SU-DHL-6 (cell line): ENCODE results near the gene DUSP12.

Experiments
- H2AFZ ChIP-seq: fragments of 200-600 bp; sonication (generic); 2 replicates; pipeline ENCODE4 v1.6.1; 2014; ENCODE audit warnings: low read depth, mild to moderate bottlenecking, moderate library complexity, mixed read lengths, antibody characterized with exemption, low read length; ENCODE audit not compliant: severe bottlenecking
- H3F3A ChIP-seq: fragments of 200-600 bp; shearing (Covaris generic); 2 replicates; pipeline ENCODE4 v1.6.0; 2016; ENCODE audit warnings: antibody characterized with exemption, mild to moderate bottlenecking; ENCODE audit not compliant: insufficient read depth
- H3K27ac ChIP-seq: fragments of 200-600 bp; sonication (generic); 2 replicates; pipeline ENCODE4 v1.5.1; 2016; ENCODE audit warnings: low read depth, mild to moderate bottlenecking, low read length, moderate library complexity, mixed read lengths
- H3K27me3 ChIP-seq: fragments of 200-600 bp; sonication (generic), shearing (Covaris generic); 2 replicates; pipeline ENCODE4 v1.6.0; 2014; ENCODE audit warnings: mild to moderate bottlenecking, low read length
- H3K36me3 ChIP-seq: fragments of 200-600 bp; sonication (generic); 2 replicates; pipeline ENCODE4 v1.6.1; 2014; ENCODE audit warnings: mild to moderate bottlenecking, low read length, mixed read lengths
- H3K4me2 ChIP-seq: fragments of 300-600, 200-600 bp; shearing (Covaris generic), sonication (generic); 2 replicates; pipeline ENCODE4 v1.6.0; 2014; ENCODE audit warnings: low read length, low read depth, mild to moderate bottlenecking; ENCODE audit not compliant: poor library complexity, severe bottlenecking
- H3K4me3 ChIP-seq: fragments of 200-600 bp; sonication (generic); 2 replicates; pipeline ENCODE4 v1.5.1; 2014; ENCODE audit warnings: antibody characterized with exemption, low read length, mild to moderate bottlenecking, mixed read lengths; ENCODE audit not compliant: insufficient read depth, poor library complexity, severe bottlenecking
- H3K79me2 ChIP-seq: fragments of 200-600 bp; sonication (generic); 2 replicates; pipeline ENCODE4 v1.6.1; 2014; ENCODE audit warnings: mild to moderate bottlenecking, low read length, moderate library complexity; ENCODE audit not compliant: insufficient read depth
- H3K9ac ChIP-seq: fragments of 200-600 bp; sonication (generic); 2 replicates; pipeline ENCODE4 v1.7.0; 2014; ENCODE audit warnings: mild to moderate bottlenecking, low read length
- H3K9me2 ChIP-seq: fragments of 200-600 bp; sonication (generic); replicated peaks from 2 replicates; pipeline ENCODE4 v1.6.1; 2014; ENCODE audit warnings: low read length; ENCODE audit not compliant: insufficient read depth
- H3K9me3 ChIP-seq: fragments of 200-600 bp; sonication (generic); 2 replicates; pipeline ENCODE4 v1.6.1; 2014; ENCODE audit warnings: low read length, mixed read lengths; ENCODE audit not compliant: insufficient read depth
- H4K20me1 ChIP-seq: fragments of 200-600 bp; sonication (generic); 2 replicates; pipeline ENCODE4 v1.6.1; 2014; ENCODE audit warnings: low read depth, mild to moderate bottlenecking, antibody characterized with exemption, low read length, moderate library complexity, mixed read lengths
- EZH2phosphoT487 ChIP-seq: fragments of 200-600 bp; sonication (generic), shearing (Covaris generic); conservative IDR thresholded peaks from 2 replicates; pipeline ENCODE4 v1.6.1; 2018; ENCODE audit warnings: mild to moderate bottlenecking, antibody characterized with exemption, low read length, moderate library complexity, mixed read lengths
- TF ChIP-seq, protein P1 (sequence below): fragments of 200-600 bp; sonication (generic); IDR thresholded peaks from one replicate; pipeline ENCODE4 v1.5.1; 2017; ENCODE audit warnings: antibody characterized with exemption, mild to moderate bottlenecking, low read length, moderate library complexity; ENCODE audit not compliant: insufficient read depth, poor library complexity, severe bottlenecking

DUSP12 gene

DNA sequence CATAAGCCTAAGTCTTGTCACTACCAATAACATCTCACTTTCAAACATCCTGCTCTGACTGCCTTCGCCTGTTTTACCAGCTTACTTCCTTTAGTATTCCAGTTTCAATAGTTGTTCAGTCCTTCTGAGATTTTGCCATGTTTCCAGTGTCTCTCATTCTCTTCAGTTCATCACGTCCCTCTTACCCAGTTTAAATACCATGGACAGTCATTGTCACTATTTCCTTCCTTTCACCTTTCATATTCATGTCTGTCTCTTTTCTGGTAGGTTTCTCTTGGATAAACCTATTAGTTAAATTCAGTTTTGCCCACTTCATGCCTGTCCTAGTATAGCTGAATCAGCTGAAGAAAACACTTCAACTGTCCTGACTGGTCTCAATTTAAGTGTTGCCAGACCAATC lies 22.4 kb downstream of the DUSP12 start:
- Histone ChIP-seq H3K27ac (no peak overlapping the region), H3K9me3 (no peaks in the 10 kb centered on the region), H4K20me1 (no peaks in the 10 kb centered on the region; the same call in 1 of the 2 replicates), H3K4me2 (no peak overlapping the region), H2AFZ (no peak overlapping the region), H3K4me3 (no peak overlapping the region), H3K27me3 (no peaks in the 10 kb centered on the region), H3F3A (no peaks in the 10 kb centered on the region), H3K9ac (no peak overlapping the region), H3K36me3 (no peaks in the 10 kb centered on the region), H3K9me2 (no peaks in the 10 kb centered on the region), H3K79me2 (peaks cover 96% of the 10 kb centered on the region)
- TF ChIP-seq, protein P1, sequence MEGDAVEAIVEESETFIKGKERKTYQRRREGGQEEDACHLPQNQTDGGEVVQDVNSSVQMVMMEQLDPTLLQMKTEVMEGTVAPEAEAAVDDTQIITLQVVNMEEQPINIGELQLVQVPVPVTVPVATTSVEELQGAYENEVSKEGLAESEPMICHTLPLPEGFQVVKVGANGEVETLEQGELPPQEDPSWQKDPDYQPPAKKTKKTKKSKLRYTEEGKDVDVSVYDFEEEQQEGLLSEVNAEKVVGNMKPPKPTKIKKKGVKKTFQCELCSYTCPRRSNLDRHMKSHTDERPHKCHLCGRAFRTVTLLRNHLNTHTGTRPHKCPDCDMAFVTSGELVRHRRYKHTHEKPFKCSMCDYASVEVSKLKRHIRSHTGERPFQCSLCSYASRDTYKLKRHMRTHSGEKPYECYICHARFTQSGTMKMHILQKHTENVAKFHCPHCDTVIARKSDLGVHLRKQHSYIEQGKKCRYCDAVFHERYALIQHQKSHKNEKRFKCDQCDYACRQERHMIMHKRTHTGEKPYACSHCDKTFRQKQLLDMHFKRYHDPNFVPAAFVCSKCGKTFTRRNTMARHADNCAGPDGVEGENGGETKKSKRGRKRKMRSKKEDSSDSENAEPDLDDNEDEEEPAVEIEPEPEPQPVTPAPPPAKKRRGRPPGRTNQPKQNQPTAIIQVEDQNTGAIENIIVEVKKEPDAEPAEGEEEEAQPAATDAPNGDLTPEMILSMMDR, result no peak

DNA sequence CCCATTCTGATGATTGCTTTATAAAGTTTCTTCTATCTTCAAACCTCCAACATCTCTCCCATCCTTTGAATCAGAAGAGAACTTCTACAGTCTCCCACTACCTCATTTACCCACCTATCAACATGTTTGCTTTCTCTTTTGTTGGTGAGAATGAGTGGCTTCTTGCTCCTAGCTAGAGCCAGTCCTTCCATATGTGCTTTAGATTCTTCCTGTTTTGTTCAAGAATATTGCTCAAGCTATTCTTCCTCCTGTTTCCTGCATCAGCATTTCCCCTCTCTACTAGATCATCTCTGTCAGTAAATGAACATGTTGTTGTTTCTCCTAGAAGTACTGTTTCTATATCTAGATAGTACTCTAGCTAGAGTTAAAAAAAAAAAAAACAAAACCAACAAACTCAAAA lies 22.8 kb downstream of the DUSP12 start:
- H2AFZ ChIP-seq, result no peak overlapping the region
- peaks cover 92% of the 10 kb centered on the region for H3K79me2 ChIP-seq
- H3K4me2 ChIP-seq, result no peak overlapping the region
- H3K9me2 ChIP-seq, result no peaks in the 10 kb centered on the region
- no peak overlapping the region for H3K9ac ChIP-seq
- no peaks in the 10 kb centered on the region for H3F3A ChIP-seq
- H3K27ac ChIP-seq, result no peak overlapping the region
- H3K36me3 ChIP-seq, result no peaks in the 10 kb centered on the region
- H3K4me3 ChIP-seq, result no peak overlapping the region
- no peaks in the 10 kb centered on the region; the same call in 1 of the 2 replicates for H4K20me1 ChIP-seq
- H3K27me3 ChIP-seq, result no peaks in the 10 kb centered on the region
- no peaks in the 10 kb centered on the region for H3K9me3 ChIP-seq
- TF ChIP-seq EZH2phosphoT487, result no peak
- TF ChIP-seq, protein P1, result no peak

DNA sequence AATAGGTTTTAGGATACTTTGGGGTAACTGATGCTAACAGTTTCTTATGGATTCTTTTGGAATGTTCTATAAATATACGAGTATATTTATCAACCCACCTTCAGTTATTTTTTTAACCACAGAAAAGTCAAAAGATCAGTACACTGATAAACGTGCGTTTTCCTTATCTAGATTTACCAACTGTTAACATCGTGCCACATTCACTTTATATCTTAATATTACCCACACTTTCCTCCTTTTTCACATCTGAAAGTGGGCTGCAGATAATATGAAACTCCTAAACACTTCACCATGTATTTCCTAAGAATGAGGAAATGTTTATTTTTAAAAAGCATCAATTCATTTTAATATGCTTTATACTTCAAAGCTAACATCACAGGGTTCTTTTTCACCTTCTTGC lies 24.2 kb downstream of the DUSP12 start:
- no peak overlapping the region for H3K4me2 ChIP-seq
- H3K27me3 ChIP-seq, result no peaks in the 10 kb centered on the region
- H4K20me1 ChIP-seq, result no peaks in the 10 kb centered on the region; the same call in 1 of the 2 replicates
- peaks cover 82% of the 10 kb centered on the region for H3K79me2 ChIP-seq
- H3K9me2 ChIP-seq, result no peaks in the 10 kb centered on the region
- no peak for TF ChIP-seq EZH2phosphoT487
- TF ChIP-seq, protein P1, result no peak
- no peaks in the 10 kb centered on the region for H3F3A ChIP-seq
- no peak overlapping the region for H2AFZ ChIP-seq
- no peaks in the 10 kb centered on the region for H3K36me3 ChIP-seq
- no peak overlapping the region for H3K27ac ChIP-seq
- H3K9me3 ChIP-seq, result no peaks in the 10 kb centered on the region
- H3K9ac ChIP-seq, result no peak overlapping the region
- no peak overlapping the region for H3K4me3 ChIP-seq

DNA sequence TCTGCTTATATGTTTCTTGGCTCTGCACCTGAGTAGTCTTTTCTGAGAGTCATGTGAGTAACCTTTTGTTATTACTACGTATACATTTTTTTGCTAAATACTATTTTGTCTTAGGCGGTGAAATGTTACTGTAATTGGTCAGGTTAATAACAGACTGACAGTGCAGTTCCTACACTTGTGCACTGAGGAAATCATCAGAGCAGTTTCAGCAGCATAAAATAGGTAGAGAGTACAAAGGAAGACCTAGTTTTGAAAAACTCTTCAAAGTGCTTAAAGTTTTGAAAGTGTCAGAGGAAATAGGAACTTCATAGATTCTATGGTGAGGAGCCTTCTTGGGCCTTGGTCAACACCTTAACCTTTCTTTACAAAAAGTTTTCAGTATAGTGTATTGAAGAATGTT lies 27.7 kb downstream of the DUSP12 start:
- Histone ChIP-seq H2AFZ (no peak overlapping the region), H3K9me2 (no peaks in the 10 kb centered on the region), H3K36me3 (0 out of 2 replicates have a peak, but pooled peaks cover 8% of the 10 kb centered on the region), H3K27ac (no peak overlapping the region), H3K9me3 (no peaks in the 10 kb centered on the region), H3K9ac (no peak overlapping the region), H3K4me3 (no peak overlapping the region), H3K79me2 (peaks cover 57% of the 10 kb centered on the region), H3K4me2 (no peak overlapping the region), H3K27me3 (no peaks in the 10 kb centered on the region), H4K20me1 (no peaks in the 10 kb centered on the region; the same call in 1 of the 2 replicates), H3F3A (no peaks in the 10 kb centered on the region)
- TF ChIP-seq EZH2phosphoT487, result no peak
